Measurements from ENCODE around the gene CYP27B1.

GRCh38 chr12:57753756-57754337, 13.0 kb downstream of the CYP27B1 start:
- TF ChIP-seq CTCF (IDR thresholded peaks at IDR 0.05), result no peak
- TF ChIP-seq POLR2A (IDR thresholded peaks at IDR 0.05), result no peak
